Left lung (tissue), 10 donors: ENCODE measurements around the gene CDH22. TPM values are rescaled to one million over a fixed set of nuclear protein-coding genes. Genes with fewer than 3 reads are reported as not detected.

Experiments used
- ATAC-seq: fragments of 200-7000 bp; cut with Tn5 transposase; one replicate; pipeline ENCODE4 v1.9.1; 2020; ENCODE audit warnings: moderate library complexity
- DNase-seq, 4 donors: peaks; one replicate each; pipeline ENCODE4 v3.0.0-alpha.2; 2013 to 2020
- H3K27ac ChIP-seq, 2 donors: fragments of 200-600 bp; sonication (generic) in 1 of 2; one replicate each; pipeline versions ENCODE4 v1.5.0 to v1.8.0; 2020 to 2021
- H3K27me3 ChIP-seq, 2 donors: fragments of 200-600 bp; sonication (generic) in 1 of 2; one replicate each; pipeline versions ENCODE4 v1.5.0 to v1.8.0; 2020 to 2021
- H3K36me3 ChIP-seq, 2 donors: fragments of 200-600 bp; sonication (generic) in 1 of 2; one replicate each; pipeline versions ENCODE4 v1.5.0 to v1.8.0; 2020 to 2021
- H3K4me1 ChIP-seq, 2 donors: fragments of 200-600 bp; one replicate each; pipeline ENCODE4 v1.8.0; 2021
- H3K4me3 ChIP-seq, 2 donors: fragments of 200-600 bp; sonication (generic) in 1 of 2; one replicate each; pipeline versions ENCODE4 v1.5.0 to v1.8.0; 2020 to 2021; ENCODE audit warnings: mild to moderate bottlenecking in 1 of 2
- H3K9me3 ChIP-seq, 2 donors: fragments of 200-600 bp; sonication (generic) in 1 of 2; one replicate each; pipeline versions ENCODE4 v1.5.0 to v1.8.0; 2020 to 2021
- intact Hi-C, 2 donors: fragments of 100-400 bp; cut with DNase I; formaldehyde crosslinking; loops; one replicate each; pipeline versions ENCODE4 v1.11.2 to v1.14.2; 2022
- polyA plus RNA-seq, 6 donors: library from polyadenylated mRNA; unstranded; fragments of 120-200 nt; gene quantifications; one replicate each; pipeline ENCODE4 v1.2.1, GENCODE V29; 2013; ENCODE audit not compliant: insufficient read length in 6 of 6
- total RNA-seq, 2 donors: library from RNA; stranded (reverse); fragmentation: NEBNext Ultra II Directional; extraction: Animal tissue kit (Norgen Biotek cat#: 25700); gene quantifications; one replicate each; pipeline ENCODE4 v1.2.1, GENCODE V29; 2021
- TF ChIP-seq, protein P1 (sequence below), 2 donors: fragments of 200-600 bp; sonication (generic) in 1 of 2; IDR thresholded peaks; one replicate each; pipeline versions ENCODE4 v1.5.0 to v1.8.0; 2021; ENCODE audit warnings: antibody characterized with exemption in 2 of 2
- donor health status: DM: no; HTN: yes; CAD: no.
- donor health status: DM: no; HTN: no; CAD: no.

The CDH22 gene
- total and polyA plus RNA-seq, 8 donors = 0.06 to 0.26 (median 0.08) TPM; not detected in 2

DNA sequence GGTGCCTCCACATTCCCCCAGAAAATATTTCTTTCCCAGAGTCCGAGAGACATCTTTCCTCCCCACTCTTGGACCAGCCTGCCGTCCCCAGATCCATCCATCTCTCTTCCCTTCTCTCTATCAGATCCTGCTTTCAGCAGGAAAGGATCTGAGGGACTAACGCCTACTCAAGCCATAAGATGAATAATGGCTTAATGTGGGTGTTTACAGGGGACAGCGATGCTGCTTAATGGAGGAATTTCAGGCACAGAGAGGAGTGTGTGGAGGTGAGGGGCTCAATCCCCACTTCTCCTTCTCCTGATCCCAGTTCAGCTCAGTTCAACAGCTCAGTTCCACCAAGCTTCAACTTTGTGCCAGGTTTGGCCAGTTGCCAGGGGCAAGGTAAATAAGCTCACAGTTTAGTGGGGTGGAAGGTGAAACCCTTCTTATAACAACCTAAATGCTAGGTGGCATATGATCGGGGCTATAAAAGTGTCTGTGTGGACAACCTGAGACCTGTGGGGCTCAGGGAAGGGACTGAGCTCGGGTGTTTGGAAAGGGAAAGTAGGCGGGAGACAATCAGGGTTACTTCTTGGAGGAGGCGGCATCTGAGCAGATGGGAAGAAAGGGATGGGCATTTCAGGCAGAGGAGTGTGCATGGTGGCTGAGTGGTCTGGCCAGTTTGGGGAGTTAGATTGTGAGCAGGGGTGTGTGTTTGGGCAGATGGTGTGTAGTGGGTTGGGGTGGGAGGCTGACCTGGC lies 55.8 kb downstream of the CDH22 start:
- Histone ChIP-seq H3K4me3 (no peak overlapping the region), H3K27ac (no peak overlapping the region), H3K36me3 (no peaks in the 10 kb centered on the region), H3K27me3 (peaks cover 43 to 100% of the 10 kb centered on the region in 2 donors), H3K9me3 (no peaks in the 10 kb centered on the region), H3K4me1 (no peaks in the 10 kb centered on the region)
- DNase-seq (no peak), ATAC-seq (no peak)
- TF ChIP-seq, protein P1, sequence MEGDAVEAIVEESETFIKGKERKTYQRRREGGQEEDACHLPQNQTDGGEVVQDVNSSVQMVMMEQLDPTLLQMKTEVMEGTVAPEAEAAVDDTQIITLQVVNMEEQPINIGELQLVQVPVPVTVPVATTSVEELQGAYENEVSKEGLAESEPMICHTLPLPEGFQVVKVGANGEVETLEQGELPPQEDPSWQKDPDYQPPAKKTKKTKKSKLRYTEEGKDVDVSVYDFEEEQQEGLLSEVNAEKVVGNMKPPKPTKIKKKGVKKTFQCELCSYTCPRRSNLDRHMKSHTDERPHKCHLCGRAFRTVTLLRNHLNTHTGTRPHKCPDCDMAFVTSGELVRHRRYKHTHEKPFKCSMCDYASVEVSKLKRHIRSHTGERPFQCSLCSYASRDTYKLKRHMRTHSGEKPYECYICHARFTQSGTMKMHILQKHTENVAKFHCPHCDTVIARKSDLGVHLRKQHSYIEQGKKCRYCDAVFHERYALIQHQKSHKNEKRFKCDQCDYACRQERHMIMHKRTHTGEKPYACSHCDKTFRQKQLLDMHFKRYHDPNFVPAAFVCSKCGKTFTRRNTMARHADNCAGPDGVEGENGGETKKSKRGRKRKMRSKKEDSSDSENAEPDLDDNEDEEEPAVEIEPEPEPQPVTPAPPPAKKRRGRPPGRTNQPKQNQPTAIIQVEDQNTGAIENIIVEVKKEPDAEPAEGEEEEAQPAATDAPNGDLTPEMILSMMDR (IDR thresholded peaks at IDR 0.05) = no peak
- intact Hi-C loops = no loop called here

DNA sequence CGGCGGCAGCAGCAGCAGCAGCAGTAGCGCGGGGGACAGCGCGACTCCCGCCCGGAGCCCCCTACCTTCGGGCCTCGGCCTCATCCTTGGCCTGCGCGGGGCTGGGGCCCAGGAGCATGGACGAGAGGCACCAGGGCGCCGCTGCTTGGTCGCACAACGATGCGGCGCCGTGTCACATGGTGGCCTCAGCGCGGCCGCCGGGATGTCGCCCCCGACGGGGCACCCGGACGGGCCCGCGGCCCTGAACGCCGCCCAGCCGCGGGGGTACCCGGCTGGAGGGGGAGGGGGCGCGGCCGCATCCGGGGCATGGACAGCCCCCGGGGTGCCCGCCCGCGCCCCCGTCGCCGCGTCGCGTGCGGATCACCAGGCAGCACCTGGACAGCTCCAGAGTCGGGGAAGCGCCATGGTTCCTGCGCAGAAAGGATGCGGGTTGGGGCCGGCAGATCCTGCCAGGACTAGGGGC lies 57.1 kb downstream of the CDH22 start:
- DNase-seq (peak in 1 of 4 donors; percentile 54), ATAC-seq (no peak)
- Histone ChIP-seq H3K36me3 (no peaks in the 10 kb centered on the region), H3K4me1 (no peaks in the 10 kb centered on the region), H3K4me3 (no peak overlapping the region), H3K9me3 (no peaks in the 10 kb centered on the region), H3K27me3 (peaks cover 56 to 100% of the 10 kb centered on the region in 2 donors), H3K27ac (no peak overlapping the region)
- intact Hi-C loops = no loop called here
- TF ChIP-seq, protein P1 (IDR thresholded peaks at IDR 0.05) = no peak

DNA sequence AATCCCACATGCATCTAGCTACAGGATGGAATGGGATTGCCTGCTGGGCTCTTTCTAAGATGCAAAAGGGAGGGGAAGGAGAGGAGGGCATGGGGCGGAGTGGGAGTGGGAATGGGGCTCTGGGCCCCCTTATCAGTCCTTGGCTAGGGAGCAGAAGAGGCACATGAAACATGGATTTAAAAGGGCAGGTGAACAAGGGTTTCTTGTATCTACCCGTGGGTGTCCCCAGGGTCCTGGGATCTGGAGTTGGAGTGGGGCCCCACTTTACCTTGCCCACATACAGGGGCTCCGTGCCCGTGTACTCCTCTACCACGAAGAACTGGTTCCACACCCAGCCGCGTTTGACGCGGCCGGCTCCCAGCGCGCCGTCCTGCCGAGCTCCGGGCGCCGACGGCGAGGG lies 57.5 kb downstream of the CDH22 start:
- Histone ChIP-seq H3K9me3 (no peaks in the 10 kb centered on the region), H3K4me3 (no peak overlapping the region), H3K36me3 (no peaks in the 10 kb centered on the region), H3K4me1 (no peaks in the 10 kb centered on the region), H3K27me3 (peaks cover 57 to 100% of the 10 kb centered on the region in 2 donors), H3K27ac (no peak overlapping the region)
- intact Hi-C loops = no loop called here
- ATAC-seq (no peak), DNase-seq (no peak)
- TF ChIP-seq, protein P1 (IDR thresholded peaks at IDR 0.05) = no peak

DNA sequence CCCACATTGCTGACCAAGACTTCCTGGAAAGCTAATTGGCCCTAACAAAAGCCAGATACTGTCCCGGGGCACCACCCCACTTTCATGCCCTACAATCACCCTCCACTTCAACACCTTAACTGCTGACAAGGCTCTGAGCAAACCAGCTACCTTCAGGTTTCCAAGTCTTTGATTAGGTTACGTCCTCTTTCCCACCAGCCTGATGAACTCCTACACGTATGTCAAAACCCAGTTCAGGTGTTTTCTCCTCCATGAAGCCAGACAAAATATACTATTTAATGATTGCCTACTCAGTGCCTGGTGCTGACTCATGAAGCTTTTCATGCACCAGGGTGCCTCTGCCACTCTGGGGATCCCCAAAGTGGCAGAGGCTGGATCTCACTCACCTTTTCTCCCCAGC lies 58.6 kb downstream of the CDH22 start:
- no peaks in the 10 kb centered on the region for H3K4me1 ChIP-seq
- H3K27ac ChIP-seq = no peak overlapping the region
- H3K9me3 ChIP-seq = no peaks in the 10 kb centered on the region
- intact Hi-C loops = no loop called here
- ATAC-seq (no peak), DNase-seq (no peak)
- peaks cover 57 to 100% of the 10 kb centered on the region in 2 donors for H3K27me3 ChIP-seq
- H3K36me3 ChIP-seq = no peaks in the 10 kb centered on the region
- no peak overlapping the region for H3K4me3 ChIP-seq
- TF ChIP-seq, protein P1 (IDR thresholded peaks at IDR 0.05) = no peak

DNA sequence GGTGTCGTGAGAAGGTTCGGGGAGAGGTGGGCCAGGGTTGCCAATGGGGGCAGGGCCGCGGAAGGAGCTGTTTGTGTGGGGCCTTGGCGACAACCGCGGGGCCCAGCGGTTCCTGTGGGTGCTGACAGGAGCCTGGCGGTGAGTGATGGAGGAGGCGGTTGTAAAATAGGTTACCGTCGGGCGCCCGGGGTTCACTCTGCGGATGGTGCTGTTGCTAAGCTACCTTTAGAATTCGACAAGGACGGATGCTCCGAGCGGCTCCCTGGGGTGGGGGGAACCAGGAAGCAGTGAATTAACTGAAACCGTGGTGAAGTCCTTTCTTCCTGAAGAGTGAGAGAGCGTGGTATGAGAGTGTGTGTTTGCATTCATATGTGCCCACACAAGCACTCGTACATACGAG lies 61.7 kb downstream of the CDH22 start:
- intact Hi-C loops = no loop called here
- Histone ChIP-seq H3K27me3 (peaks cover 38 to 100% of the 10 kb centered on the region in 2 donors), H3K4me3 (no peak overlapping the region), H3K36me3 (no peaks in the 10 kb centered on the region), H3K27ac (no peak overlapping the region), H3K4me1 (no peaks in the 10 kb centered on the region), H3K9me3 (no peaks in the 10 kb centered on the region)
- ATAC-seq = no peak
- TF ChIP-seq, protein P1 (IDR thresholded peaks at IDR 0.05) = no peak
- DNase-seq = no peak
